Right cardiac atrium (tissue), 5 donors: ENCODE data around the gene WIPF1. TPM values are rescaled to one million over a fixed set of nuclear protein-coding genes. Genes with fewer than 3 reads are reported as not detected.

Experiments used
- ATAC-seq, 2 donors: fragments of 200-7000 bp; cut with Tn5 transposase; one replicate each; pipeline versions ENCODE4 v1.8.0 to v1.9.1; 2020; ENCODE audit warnings: moderate library complexity in 2 of 2, mild to moderate bottlenecking in 1 of 2
- DNase-seq, 3 donors: peaks; one replicate each; pipeline ENCODE4 v3.0.0-alpha.2; 2020
- H3K27ac ChIP-seq: one replicate; pipeline ENCODE4 v1.5.1; 2013; ENCODE audit warnings: mild to moderate bottlenecking, low read length, control low read depth, moderate library complexity
- H3K27me3 ChIP-seq: one replicate; pipeline ENCODE4 v1.6.1; 2013; ENCODE audit not compliant: control insufficient read depth, insufficient read depth
- H3K4me1 ChIP-seq: one replicate; pipeline ENCODE4 v1.6.1; 2013; ENCODE audit warnings: low read length; ENCODE audit not compliant: control insufficient read depth, insufficient read depth
- H3K4me3 ChIP-seq: one replicate; pipeline ENCODE4 v1.5.1; 2013; ENCODE audit warnings: low read length, control low read depth
- H3K9me3 ChIP-seq: one replicate; pipeline ENCODE4 v1.6.1; 2013; ENCODE audit warnings: low read length; ENCODE audit not compliant: control insufficient read depth
- WGBS: extraction: QIAGEN DNeasy Blood & Tissue Kit; methylation state at CpG from one replicate; pipeline ENCODE4 v1.1.7; 2013; 5-methylcytosine and 5-hydroxymethylcytosine counted together
- intact Hi-C, 4 donors: fragments of 100-400 bp; cut with DNase I; formaldehyde crosslinking; loops; one replicate each; pipeline versions ENCODE4 v1.11.0 to v1.14.0; 2022 to 2023
- polyA plus RNA-seq: library from polyadenylated mRNA; stranded (reverse); fragments of 200-250 nt; gene quantifications from one replicate; pipeline ENCODE4 v1.2.3, GENCODE V29; 2013
- total RNA-seq, 4 donors: library from RNA; stranded (reverse); fragmentation: NEBNext Ultra II Directional; extraction: Animal tissue kit (Norgen Biotek cat#: 25700); gene quantifications; one replicate each; pipeline ENCODE4 v1.2.1, GENCODE V29; 2021
- donor health status: healthy with polysubstance abuse.
- donor health status: DM: no; HTN: yes; CAD: no.
- donor health status: DM: no; HTN: no; CAD: no.
- donor health status: DM: no; HTN: yes; CAD: no; lungs with severe emphysema.
- donor health status: DM: yes; HTN: yes; CAD: no.

Gene WIPF1
- total and polyA plus RNA-seq, 5 donors, result 12.2 to 30.0 (median 26.6) TPM

DNA sequence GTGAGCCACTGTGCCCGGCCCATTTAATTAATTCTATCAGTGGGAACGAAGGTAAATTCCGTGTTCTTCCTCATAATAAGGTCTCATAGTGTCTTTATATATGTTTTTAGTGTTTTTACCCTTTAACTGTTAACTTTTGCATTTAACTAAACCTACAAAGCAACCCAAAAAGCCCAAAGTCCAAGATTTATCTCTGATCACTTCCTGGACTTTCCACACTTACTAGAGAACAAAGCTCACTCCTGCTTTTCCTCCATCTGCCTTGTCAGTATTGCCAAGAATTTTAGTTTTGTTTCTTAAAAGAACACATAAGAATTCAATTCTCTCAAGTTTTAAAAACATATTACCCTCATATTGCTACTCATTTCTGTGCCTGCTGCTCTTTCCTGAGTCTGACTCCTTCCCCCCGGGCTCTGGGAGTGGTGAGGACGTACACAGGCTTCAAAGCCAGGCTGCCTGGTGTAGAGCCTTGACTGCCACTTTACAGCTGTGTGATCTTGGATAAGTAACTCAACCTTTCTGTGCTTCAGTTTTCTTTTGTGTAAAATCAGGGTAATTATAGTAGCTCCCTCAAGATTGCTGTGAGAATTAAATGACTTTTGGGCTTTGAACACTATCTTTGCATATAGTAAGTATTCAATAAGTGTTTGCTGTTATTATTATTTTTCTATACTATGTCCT lies 85.9 kb downstream of the WIPF1 start:
- H3K4me3 ChIP-seq, result no peak overlapping the region
- WGBS, result 53% methylated on average over 5 of the region's 5 CpGs
- no peaks in the 10 kb centered on the region for H3K27me3 ChIP-seq
- H3K4me1 ChIP-seq, result no peaks in the 10 kb centered on the region
- H3K9me3 ChIP-seq, result no peaks in the 10 kb centered on the region
- no peak for DNase-seq
- no peak overlapping the region for H3K27ac ChIP-seq
- ATAC-seq, result no peak
- intact Hi-C loops, result no loop called here

DNA sequence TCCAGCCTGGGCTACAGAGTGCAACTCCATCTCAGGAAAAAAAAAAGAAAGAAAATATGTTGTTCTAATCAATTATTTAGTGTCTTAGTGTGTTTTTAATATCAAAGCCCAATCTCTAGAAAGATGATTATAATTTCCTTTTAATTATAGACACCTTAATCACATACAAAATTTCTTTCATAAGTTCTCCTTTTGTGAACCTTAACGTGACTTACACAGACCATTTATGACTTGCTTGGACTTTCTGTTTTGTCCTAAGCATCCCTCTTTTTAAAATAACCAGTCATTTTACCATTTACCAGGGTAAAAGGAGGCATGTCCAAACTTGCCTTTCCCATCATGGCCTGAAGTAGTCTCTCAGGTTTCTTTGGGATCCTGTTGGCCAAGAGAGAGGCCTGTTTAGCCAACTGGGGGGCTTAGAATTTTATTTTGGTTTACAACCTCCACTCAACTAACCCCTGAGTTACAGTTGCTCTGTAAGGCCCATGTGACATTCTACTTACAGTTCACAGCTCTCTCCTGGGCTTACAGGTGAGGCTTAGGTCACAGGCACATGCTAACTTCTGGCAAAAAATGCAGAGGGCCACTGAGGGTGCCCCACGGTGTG lies 86.9 kb downstream of the WIPF1 start:
- Histone ChIP-seq H3K9me3 (no peaks in the 10 kb centered on the region), H3K4me1 (no peaks in the 10 kb centered on the region), H3K4me3 (no peak overlapping the region), H3K27me3 (no peaks in the 10 kb centered on the region), H3K27ac (no peak overlapping the region)
- no peak for ATAC-seq
- 38% methylated on average over 2 of the region's 2 CpGs for WGBS
- DNase-seq, result no peak
- intact Hi-C loops, result no loop called here

Other genes starting within 250 kb of the WIPF1 start
- 10 to 100 TPM; 30.5 to 35.6 (median 34.7) TPM for gene SCRN3, start 202.1 kb downstream of the WIPF1 start, total RNA-seq
- gene SCRN3, start 202.1 kb downstream of the WIPF1 start, polyA plus RNA-seq, result 16.8 TPM
- gene GPR155, start 110.8 kb downstream of the WIPF1 start, total RNA-seq, result 10 to 100 TPM; 12.1 to 15.5 (median 15.5) TPM
- 4.3 TPM for gene GPR155, start 110.8 kb downstream of the WIPF1 start, polyA plus RNA-seq
- under 1 TPM in 2 of 4 donors, not detected in 2; 0.20 to 0.57 TPM for gene CHRNA1, start 166.7 kb upstream of the WIPF1 start, total RNA-seq
- gene CHRNA1, start 166.7 kb upstream of the WIPF1 start, polyA plus RNA-seq, result 0.95 TPM